Measurements from ENCODE around the gene SPIB.

SPIB gene

DNA sequence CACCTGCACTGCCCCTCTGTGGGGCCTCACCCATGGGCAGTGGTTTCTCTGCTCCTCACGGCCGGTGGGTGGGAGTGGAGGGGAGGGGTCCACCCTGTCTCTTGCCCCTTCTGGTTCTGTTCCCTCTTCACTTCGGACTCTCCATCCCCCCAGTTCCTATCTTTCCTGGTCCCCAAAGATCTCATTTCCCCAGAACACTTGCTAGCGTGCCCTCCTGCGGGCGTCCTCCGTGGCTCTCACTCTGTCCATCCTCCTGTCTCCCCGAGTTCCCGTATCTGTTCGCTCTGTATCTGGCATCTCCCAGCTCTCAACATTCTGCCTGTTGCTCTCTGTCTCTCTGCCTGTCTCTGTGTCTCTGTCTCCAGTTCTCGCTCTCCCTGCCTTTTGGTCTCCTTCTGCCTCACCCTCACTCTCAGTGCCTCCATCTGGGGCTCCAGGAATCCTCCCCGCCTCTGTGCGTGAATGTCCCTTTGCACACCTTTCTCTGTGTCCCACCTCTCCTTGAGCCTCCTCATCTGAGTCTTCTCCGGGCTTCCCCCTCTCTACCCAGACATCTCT lies 363 bp downstream of the SPIB start:
- no peak for DNase-seq (ENCODE audit: low read depth in 2 of 2)

DNA sequence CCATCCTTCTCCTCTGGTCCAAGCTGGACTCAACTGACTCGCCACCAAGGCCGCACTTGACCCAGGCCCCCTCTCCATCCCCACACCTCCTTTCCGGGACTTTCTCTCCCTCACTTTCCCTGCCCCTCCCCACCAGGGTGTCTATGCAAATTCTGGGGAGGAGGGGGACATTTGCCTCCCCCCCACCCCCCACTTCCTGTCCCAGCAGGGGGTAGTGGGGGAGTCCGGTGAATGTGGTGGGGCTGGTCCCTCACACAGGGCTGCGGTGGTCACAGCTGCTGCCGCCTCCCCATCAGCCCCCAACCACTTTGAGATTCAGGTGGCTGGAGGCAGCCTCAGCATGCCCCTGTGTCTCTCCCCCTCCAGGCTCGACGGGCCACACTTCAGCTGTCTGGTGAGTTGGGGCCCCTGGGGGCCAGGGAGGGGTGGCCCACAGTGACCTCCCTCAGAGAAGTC lies 870 bp downstream of the SPIB start:
- DNase-seq (ENCODE audit: low read depth in 2 of 2): no peak

DNA sequence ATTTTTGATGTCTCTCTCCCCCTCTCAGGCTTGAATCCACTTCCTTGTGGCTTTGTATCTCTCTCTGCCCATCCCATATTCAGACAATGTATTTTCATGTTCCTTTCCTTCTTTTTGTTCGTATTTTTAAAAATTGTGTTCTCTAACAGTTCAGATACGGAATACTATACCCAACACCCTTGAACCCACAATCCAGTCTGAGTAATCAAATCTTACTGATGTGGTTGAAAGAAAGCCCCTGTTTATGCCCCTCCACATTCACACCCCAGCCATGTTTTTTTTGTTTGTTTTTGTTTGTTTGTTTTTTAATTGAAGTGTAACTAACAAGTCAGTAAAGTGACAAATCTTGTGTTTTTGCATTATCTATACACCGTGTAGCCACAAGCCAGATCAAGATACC lies 1.4 kb downstream of the SPIB start:
- DNase-seq (ENCODE audit: low read depth in 2 of 2): no peak

DNA sequence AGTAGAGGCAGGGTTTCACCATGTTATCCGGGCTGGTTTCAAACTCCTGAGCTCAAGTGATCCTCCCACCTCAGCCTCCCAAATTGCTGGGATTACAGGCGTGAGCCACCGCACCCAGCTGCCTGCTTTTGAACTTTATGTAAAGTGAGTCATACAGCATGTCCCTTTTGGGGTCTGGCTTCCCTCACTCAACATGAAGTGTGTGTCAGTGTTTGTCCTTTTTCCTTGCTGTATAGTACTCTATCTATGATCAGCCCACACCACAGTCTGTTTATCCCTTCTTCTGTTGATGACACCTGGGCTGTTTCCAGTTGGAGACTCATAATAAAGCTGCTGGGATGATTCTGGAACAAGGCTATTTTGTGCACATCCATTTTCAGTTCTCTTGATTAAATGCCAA lies 2.1 kb downstream of the SPIB start:
- no peak for DNase-seq (ENCODE audit: low read depth in 2 of 2)

DNA sequence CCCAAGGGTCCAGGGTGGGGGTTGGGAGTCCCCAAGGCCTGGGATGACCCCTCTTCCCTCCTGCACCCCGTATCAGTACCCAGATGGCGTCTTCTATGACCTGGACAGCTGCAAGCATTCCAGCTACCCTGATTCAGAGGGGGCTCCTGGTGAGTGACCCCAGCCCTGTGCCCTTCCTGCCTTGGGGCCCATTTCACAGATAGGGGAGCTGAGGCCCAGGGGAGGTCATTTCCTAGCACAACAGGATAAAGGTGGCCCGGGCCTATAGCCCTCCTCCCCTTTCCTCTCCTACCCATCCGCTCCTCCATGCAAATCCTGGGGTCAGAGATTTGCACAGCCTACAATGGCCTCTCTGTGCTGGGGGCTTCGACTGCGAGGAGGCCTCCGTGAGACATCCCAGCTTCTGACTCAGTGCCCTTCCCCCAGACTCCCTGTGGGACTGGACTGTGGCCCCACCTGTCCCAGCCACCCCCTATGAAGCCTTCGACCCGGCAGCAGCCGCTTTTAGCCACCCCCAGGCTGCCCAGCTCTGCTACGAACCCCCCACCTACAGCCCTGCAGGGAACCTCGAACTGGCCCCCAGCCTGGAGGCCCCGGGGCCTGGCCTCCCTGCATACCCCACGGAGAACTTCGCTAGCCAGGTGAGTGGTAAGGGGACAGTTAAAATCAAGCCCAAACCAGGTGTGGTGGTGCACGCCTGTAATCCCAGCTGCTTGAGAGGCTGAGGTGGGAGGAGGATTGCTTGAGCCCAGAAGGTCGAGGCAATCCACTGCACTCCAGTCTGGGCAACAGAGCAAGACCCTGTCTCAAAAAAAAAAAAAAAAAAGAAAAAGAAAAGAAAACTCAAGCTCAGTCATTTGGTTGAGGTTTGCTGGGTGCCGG lies 3.9 kb downstream of the SPIB start:
- DNase-seq (ENCODE audit: low read depth in 2 of 2): no peak

DNA sequence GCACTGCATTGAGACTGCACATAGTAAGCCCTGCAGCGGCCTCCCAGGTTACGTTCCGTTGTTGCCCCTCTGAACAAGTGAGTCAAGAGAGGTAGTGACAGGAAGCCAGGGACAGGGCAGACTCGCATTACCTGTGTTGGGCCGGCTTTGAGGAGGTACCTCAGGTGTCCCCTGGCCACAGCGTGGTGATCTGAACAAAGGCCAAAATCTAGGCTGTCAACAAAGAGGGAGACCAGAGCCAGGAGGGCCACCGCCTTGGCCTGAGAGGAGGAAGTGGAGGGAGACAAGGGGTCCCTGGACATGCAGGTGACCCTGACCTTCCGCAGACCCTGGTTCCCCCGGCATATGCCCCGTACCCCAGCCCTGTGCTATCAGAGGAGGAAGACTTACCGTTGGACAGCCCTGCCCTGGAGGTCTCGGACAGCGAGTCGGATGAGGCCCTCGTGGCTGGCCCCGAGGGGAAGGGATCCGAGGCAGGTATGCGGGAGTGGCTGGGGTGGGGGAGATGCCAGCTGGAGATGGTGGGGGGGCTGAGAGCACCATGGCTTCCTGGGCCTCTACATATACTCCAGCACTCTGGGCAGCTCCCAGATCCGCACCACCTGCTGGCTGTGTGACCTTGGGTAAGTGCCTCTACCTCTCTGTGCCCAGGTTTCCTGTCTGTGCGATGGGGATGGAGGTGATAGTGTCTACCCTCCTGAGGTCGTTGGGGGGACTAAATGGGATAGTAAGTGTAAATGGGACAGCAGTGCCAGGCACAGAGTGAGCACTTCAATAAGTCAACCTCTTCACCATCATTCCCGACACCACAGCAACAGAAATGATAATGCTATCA lies 4.8 kb downstream of the SPIB start:
- DNase-seq (ENCODE audit: low read depth in 2 of 2): no peak

DNA sequence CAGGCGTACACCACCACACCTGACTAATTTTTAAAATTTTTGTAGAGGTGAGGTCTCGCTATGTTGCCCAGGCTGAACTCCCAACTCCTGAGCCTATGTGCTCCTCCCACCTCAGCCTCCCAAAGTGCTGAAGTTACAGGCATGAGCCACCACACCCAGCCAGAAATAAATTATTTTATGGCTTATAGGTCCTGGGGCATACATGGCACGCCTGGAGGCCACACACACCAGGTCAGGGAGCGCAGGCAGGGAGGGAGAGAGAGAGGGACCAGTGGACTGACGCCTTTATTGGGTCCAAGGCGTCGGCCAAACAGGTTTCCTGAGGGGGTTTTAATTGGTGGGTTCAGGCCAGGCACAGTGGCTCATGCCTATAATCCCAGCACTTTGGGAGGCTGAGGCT lies 6.8 kb downstream of the SPIB start:
- no peak for DNase-seq (ENCODE audit: low read depth in 2 of 2)

DNA sequence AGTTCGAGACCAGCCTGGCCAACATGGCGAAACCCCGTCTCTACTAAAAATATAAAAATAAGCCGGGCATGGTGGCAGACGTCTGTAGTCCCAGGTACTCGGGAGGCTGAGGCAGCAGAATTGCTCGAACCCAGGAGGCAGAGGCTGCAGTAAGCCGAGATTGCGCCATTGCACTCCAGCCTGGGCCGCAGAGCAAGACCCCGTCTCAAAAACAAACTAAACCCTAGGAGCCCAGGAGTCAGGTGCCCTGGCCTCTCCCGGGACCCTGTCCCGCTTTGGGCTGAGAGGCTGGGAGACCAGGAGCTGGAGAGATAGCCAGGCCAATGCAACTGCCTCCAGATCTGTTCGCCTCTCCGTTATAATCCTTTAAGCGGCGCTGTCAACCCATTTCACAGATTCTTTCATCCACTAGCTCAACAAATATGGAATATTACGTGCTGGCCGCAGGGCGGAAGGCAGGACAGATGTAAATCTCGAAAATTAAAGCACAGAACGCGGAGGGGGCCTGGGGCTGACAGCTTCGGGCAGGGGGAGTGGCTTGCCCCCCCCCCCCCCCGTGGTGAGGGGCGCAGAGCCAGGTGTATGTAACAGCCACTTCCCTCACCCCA lies 8.7 kb downstream of the SPIB start:
- no peak for DNase-seq (ENCODE audit: low read depth in 2 of 2)

DNA sequence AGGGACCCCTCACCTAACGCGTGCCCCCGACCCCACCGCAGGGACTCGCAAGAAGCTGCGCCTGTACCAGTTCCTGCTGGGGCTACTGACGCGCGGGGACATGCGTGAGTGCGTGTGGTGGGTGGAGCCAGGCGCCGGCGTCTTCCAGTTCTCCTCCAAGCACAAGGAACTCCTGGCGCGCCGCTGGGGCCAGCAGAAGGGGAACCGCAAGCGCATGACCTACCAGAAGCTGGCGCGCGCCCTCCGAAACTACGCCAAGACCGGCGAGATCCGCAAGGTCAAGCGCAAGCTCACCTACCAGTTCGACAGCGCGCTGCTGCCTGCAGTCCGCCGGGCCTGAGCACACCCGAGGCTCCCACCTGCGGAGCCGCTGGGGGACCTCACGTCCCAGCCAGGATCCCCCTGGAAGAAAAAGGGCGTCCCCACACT lies 9.3 kb downstream of the SPIB start:
- peak in 1 of 2 donors; percentile 13 for DNase-seq (ENCODE audit: low read depth in 2 of 2)

DNA sequence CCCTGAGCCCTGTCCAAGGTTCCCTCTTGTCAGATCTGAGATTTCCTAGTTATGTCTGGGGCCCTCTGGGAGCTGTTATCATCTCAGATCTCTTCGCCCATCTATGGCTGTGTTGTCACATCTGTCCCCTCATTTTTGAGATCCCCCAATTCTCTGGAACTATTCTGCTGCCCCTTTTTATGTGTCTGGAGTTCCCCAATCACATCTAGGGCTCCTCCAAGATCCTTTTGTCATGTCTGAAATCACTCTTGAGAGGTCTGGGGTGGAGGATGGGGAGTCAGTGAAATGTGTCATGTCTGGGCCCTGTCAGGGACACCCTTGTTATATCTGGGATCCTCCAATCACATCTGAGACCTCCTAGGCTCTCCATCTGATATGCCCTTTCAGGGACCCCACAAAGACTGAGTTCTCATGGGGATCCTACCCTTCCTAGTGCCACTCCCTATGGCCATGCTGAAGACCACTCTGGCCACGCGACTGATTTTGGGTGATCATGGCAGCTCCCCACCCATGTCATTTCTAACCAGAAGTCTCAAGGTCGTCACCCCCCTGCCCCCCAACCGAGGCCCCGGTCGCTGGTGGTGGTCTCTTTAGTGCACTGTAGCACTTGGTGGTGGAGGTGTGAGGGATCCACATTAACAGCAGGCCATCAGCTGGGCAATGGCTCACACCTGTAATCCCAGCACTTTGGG lies 10.2 kb downstream of the SPIB start:
- DNase-seq (ENCODE audit: low read depth in 2 of 2): no peak

DNA sequence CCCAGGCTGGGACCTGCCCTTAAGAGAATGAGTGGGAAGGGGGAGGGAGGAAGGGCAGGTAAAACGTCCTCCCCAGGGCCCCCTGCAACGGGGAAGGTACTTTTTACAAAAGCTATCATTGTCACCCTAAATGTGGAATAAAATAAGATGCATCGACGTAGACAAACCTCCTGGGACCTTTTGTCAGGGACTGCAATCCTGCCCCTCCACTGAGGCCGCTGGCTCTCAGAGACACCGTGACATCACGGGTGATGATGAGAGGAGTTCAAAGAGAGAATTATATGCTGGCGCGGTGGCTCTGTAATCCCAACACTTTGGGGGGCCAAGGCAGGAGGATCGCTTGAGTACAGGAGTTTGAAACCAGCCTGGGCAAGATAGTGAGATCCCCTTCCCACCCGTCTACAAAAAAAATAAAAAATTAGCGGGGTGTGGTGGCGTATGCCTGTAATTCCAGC lies 12.2 kb downstream of the SPIB start:
- DNase-seq (ENCODE audit: low read depth in 2 of 2): no peak

DNA sequence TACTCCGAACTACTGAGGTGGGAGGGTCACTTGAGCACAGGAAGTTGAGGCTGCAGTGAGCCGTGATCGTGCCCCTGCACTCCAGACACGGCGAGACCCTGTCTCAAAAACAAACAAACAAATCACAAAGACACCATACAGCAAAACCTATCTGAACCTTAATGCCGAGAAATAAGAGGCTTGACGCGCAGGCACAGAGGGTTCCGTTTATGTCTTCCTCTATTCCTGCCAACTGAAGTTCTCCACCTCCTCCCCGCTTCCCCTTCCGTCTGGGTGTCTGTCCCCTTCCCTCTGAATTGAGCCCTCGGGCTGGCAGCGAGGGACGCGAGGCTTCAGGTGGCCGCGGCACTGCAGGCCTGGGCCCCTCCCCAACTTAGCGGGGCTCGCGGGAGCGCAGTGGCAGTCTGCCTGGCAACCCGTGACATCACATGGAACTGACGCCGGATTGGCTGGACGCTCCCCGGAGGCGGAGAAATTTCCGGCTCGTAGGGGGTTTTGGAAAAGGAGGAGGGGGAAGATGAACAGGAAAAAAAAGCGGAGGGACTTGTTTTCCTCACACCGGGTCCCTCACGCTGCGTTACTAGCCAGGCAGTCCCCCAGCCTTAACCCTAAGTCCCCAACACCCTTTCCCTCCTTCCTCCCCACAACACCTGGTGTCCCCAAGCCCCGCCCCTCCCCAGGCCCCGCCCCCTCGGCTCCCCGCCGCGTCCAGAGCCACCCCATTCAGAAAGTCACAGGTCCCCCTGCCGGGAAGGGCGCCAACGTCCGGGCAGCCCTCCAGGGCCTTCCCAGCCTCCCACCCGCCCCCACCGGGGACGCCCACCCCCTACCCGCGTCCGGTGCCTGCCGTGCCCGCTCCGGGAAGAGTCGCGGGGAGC lies 12.8 kb downstream of the SPIB start:
- DNase-seq (ENCODE audit: low read depth in 2 of 2): peak; percentile 74 to 76

DNA sequence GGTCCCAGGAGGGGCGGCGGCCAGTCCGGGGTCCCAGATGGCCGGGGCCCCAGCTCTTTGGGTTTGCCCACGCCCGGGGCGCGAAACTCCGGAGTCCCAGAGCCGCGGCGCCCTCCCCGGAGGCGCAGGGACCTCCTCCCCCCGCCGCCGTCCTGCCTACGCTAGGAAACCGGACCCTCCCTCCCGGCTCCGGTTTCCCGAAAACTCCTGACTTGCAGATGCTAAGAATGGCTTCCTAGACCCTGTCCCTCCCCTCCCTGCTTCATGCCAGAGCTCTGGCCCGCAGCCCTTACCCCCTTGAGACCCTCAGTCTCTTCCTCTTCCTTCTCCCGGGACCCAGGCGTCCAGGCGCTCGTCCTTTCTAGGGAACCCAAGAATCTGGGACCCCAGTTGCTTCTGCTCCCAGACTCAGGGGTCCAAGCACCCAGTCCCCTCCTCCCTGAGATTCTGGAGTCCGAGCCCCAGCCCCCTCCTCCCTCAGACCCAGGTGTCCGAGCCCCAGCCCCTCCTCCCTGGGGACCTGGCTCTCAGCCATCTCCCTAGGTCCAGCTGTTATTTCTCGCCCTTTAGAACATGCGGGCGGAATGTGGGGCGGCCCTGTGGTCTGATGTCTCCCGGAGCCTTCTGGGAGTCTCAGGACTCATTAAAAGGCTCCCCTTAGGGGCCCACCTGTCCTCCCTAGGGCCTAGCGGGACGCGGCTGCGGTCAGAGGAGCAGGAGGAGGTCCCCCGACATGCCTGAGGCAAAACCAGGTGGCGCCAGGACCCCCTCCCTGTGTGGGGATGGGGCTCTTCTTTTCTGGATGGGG lies 13.7 kb downstream of the SPIB start, which contains the start of gene MYBPC2:
TSS of gene MYBPC2 (plus strand) at position 672 of the 808 bp plus-strand sequence. CDS start at position 734, 62 bp downstream.
- DNase-seq (ENCODE audit: low read depth in 2 of 2): no peak

DNA sequence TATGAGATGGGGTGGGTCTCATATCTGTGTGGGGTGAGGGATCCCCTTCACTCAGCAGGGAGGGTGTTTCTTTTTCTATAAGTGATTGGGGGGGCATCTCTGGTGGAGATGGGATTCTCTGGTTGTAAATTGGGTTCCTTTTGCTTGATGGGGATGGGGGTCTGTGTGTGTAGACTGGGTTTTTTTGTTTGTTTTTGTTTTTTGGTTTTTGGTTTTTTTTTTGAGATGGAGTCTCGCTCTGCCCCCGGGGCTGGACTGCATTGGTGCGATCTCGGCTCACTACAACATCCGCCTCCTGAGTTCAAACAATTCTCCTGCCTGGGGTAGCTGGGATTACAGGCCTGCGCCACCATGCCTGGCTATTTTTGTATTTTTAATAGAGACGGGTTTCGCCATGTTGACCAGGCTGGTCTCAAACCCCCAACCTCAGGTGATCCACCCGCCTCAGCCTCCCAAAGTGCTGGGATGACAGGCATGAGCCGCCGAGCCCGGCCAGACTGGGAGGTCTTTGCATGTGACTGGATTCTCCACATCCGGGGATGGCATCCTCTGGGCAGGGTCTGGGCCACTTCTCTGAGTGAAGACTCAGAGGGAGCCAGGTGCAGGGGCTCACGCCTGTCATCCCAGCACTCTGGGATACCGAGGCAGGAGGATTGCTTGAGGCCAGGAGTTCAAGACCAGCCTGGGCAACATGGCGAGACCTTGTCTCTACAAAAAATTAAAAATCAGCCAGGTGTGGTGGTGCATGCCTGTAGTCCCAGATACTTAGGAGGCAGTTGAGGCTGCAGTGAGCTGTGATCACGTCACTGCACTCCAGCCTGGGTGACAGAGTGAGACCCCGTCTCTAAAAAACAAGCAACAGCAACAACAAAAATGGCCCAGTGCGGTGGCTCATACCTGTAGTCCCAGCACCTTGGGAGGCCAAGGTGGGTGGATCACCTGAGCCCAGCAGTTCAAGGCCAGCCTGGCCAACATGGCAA lies 14.8 kb downstream of the SPIB start:
- no peak for DNase-seq (ENCODE audit: low read depth in 2 of 2)

DNA sequence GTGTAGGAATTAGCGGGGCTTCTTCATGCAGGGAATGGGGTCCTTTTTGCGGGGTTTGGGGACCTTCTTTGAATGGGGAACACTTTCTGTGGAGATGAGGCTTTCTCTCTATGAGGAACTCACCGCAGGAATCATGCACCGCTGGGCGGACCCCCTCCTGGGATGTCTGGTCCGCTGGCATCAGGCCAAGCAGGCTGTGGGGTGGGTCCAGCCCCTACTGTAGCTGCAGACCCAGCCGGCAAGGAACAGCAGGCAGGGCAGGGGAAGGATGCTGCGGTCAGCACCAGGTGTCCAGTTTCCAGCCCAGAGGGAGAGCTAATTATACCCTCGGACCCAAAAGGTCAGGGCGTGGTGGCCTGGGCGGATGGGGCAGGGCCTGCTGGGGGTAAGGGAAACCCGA lies 15.8 kb downstream of the SPIB start:
- DNase-seq (ENCODE audit: low read depth in 2 of 2): no peak

DNA sequence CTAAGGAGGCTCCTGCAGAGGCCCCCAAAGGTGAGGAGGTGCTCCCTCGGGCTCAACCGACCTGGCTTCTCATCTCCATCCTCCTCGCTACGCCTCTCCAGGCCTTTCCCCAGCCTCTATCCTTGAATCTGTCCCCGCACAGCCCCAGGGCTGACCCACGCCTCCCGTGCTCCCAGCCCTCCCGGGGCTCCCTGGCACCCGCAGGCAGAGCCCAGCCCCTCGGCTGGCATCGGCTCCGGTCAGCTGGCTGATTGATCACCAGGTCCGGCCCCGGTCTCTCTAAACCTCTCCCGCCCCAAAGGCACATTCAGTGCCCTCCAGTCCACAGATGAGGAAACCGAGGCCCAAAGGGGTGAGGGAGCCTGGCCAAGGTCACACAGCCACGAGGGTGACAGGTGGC lies 16.5 kb downstream of the SPIB start:
- no peak for DNase-seq (ENCODE audit: low read depth in 2 of 2)

DNA sequence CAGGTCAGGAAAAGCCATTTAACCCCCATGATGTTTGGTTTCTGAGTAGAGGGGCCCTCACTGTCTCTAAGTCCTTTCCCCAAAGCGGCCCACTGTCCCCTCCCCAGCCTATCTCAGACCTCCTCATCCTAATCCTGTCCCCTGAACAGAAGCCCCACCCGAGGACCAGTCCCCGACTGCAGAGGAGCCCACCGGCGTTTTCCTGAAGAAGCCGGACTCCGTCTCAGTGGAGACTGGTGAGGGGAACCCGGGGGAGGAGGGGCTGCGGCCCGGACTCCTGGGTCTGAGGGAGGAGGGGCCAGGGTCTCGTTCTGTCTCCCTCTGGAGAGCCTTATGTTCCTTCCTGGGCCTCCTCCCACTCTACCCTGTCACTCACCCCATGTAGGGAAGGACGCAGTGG lies 16.9 kb downstream of the SPIB start:
- no peak for DNase-seq (ENCODE audit: low read depth in 2 of 2)

DNA sequence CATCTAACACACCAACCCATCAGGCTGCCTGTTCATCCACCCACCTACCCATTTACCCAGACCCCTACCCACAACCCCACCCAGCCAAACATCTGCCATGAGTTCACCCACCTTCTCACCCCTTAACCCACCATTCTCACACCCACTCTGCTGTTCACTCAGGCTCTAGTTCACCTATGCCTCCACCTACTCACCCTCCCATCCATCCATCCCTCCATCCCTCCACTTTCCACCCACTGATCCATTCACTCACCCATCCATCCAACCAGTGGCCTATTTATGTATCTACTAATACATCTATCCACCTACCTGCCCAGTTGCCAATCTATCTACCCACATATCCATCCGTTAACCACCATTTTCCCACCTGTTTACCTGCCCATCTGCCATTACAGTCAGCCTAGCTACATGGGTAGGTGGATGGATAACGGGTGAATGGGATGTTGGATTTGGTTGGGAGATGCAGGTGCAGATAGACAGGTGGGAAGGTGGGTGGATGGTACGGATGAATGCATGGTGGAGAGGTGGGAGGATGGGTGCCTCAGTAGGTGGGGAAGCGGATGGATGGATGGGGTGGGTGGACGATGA lies 19.2 kb downstream of the SPIB start:
- no peak for DNase-seq (ENCODE audit: low read depth in 2 of 2)

All from stimulated activated CD8-positive, alpha-beta memory T cell treated with anti-CD3 and anti-CD28 coated beads, Interleukin-7, amount 100 ng/mL, for 4 hours (primary cell).